Brain microvascular endothelial cell (primary cell): ENCODE results near the gene CYP46A1.

Source experiments
- DNase-seq: peaks from one replicate; pipeline ENCODE4 v3.0.0-alpha.2; 2020
- H3K27ac ChIP-seq: fragments of 250-450 bp; sonication (Bioruptor Pico); 2 replicates; pipeline ENCODE4 v1.5.1; 2020; ENCODE audit warnings: mild to moderate bottlenecking, moderate library complexity
- H3K27me3 ChIP-seq: fragments of 250-450 bp; sonication (Bioruptor Pico); replicated peaks from 2 replicates; pipeline ENCODE4 v1.5.1; 2020; ENCODE audit warnings: mild to moderate bottlenecking
- H3K36me3 ChIP-seq: fragments of 250-450 bp; sonication (Bioruptor Pico); replicated peaks from 2 replicates; pipeline ENCODE4 v1.5.1; 2020; ENCODE audit warnings: mild to moderate bottlenecking
- H3K4me3 ChIP-seq: 2 replicates; pipeline ENCODE4 v1.5.1; 2011; ENCODE audit warnings: low read depth, mild to moderate bottlenecking, control low read depth, low read length, moderate library complexity
- in situ Hi-C: cut with HindIII; loops from 2 replicates; pipeline ENCODE4 v1.10.0; 2017; ENCODE audit warnings: low sequenced_read_pairs, low pct_ligation_motif_present
- TF ChIP-seq, protein P1 (sequence below): IDR thresholded peaks from 2 replicates; pipeline ENCODE4 v1.5.1; 2011; ENCODE audit warnings: low read depth, mild to moderate bottlenecking, moderate library complexity, low read length, control low read depth, inconsistent platforms; ENCODE audit errors: missing control alignments

Gene CYP46A1

DNA sequence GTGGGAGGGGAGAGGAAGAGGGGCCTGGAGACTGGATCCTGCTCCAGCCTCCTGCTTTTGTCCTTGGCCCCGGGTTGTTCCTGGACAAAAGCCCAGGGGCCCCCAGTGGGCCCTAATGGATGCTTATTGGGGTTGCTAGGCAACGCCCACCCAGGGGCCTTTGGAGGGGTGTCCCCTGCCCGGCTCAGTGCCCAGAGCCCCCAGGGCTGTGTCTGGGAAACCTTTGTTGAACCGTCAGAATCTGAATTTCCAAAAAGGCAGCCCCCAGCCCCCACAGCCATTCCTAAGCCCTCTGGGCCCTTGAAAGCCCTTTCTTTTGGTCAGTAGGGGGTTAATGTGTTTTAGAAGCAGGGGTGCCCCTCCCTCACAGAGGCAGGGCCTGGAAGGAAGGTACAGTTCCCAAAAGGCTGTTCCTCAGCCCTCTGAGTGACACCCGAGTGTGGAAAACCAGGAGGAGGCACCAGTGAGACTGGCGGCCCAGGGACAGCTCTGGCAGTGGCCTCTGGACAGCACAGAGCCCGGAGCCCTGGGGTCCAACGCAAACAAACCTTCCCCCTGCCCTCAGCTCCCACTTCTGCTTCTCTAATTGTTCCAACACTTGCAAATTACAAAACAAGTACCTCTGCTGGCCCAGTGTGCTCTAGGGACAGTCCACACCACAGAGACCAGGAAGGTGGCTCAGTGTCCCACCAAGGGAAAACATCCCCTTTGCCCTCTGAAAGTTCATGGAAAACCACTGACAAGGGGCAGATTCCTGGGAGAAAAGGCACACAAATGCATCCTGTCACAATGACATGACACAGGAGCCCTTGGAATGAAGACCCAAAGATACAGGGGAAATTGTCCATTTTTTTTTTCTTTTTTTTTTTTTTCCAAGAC lies 19.8 kb upstream of the CYP46A1 start:
- peaks cover 6% of the 10 kb centered on the region for H3K27me3 ChIP-seq
- TF ChIP-seq, protein P1, sequence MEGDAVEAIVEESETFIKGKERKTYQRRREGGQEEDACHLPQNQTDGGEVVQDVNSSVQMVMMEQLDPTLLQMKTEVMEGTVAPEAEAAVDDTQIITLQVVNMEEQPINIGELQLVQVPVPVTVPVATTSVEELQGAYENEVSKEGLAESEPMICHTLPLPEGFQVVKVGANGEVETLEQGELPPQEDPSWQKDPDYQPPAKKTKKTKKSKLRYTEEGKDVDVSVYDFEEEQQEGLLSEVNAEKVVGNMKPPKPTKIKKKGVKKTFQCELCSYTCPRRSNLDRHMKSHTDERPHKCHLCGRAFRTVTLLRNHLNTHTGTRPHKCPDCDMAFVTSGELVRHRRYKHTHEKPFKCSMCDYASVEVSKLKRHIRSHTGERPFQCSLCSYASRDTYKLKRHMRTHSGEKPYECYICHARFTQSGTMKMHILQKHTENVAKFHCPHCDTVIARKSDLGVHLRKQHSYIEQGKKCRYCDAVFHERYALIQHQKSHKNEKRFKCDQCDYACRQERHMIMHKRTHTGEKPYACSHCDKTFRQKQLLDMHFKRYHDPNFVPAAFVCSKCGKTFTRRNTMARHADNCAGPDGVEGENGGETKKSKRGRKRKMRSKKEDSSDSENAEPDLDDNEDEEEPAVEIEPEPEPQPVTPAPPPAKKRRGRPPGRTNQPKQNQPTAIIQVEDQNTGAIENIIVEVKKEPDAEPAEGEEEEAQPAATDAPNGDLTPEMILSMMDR, result no peak
- H3K36me3 ChIP-seq, result no peaks in the 10 kb centered on the region
- H3K27ac ChIP-seq, result no peak overlapping the region
- in situ Hi-C loops, result no loop called here
- DNase-seq, result no peak
- no peak overlapping the region for H3K4me3 ChIP-seq

DNA sequence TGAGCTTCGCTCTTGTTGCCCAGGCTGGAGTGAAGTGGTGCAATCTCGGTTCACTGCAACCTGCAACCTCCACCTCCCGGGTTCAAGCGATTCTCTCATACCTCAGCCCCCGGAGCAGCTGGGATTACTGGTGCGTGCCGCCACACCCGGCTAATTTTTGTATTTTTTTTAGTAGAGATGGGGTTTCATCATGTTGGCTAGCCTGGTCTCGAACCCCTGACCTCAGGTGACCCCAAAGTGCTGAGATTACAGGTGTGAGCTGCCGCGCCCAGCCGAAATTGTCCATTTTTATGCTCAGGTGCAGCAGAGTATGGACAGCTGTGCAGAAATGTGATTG lies 19.2 kb upstream of the CYP46A1 start:
- TF ChIP-seq, protein P1, result no peak
- peaks cover 3% of the 10 kb centered on the region for H3K27me3 ChIP-seq
- H3K4me3 ChIP-seq, result no peak overlapping the region
- H3K36me3 ChIP-seq, result no peaks in the 10 kb centered on the region
- H3K27ac ChIP-seq, result no peak overlapping the region
- in situ Hi-C loops, result no loop called here
- no peak for DNase-seq

DNA sequence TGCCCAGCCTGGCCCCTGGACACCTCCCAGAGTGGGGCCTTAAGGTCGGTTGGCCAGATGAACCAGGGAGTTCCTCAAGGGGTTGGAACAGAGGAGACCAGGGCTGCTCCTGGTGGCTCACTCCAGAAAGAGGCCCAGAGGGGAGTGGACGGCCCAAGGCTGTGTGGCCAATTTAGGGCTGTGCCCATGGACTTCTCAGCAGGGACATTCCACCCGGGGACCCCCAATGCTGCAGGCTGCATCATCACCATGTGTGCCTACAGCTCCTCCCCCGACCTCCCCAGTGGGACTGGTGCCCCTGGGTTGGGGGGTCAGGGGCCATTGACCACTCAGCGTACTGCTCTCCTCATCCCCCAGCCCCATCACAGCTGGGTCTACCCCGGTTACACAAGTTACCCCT lies 17.6 kb upstream of the CYP46A1 start:
- Histone ChIP-seq H3K36me3 (no peaks in the 10 kb centered on the region), H3K27me3 (no peaks in the 10 kb centered on the region), H3K4me3 (no peak overlapping the region), H3K27ac (no peak overlapping the region)
- in situ Hi-C loops, result no loop called here
- no peak for DNase-seq
- TF ChIP-seq, protein P1, result no peak

DNA sequence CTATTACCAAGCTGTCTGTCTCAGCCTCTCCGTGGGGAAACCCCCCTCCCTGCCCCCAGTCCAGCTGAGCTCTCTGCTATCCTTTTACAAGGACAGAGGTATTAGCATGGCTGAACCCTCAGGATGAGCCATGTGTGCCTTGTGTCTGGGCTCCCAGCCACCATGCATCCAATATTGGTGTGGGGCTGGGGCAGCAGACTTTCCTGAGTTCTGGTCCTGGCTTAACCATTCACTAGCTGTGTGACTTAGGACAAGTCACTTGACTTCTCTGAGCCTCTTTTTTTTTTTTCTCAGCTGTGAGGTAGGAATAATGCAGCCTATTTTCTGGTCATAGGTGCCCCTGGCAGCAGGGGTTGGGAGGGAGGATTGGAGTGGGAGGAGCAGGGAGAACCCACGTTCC lies 17.1 kb upstream of the CYP46A1 start:
- in situ Hi-C loops, result no loop called here
- TF ChIP-seq, protein P1, result no peak
- Histone ChIP-seq H3K36me3 (no peaks in the 10 kb centered on the region), H3K27me3 (no peaks in the 10 kb centered on the region), H3K27ac (no peak overlapping the region), H3K4me3 (no peak overlapping the region)
- DNase-seq, result no peak

DNA sequence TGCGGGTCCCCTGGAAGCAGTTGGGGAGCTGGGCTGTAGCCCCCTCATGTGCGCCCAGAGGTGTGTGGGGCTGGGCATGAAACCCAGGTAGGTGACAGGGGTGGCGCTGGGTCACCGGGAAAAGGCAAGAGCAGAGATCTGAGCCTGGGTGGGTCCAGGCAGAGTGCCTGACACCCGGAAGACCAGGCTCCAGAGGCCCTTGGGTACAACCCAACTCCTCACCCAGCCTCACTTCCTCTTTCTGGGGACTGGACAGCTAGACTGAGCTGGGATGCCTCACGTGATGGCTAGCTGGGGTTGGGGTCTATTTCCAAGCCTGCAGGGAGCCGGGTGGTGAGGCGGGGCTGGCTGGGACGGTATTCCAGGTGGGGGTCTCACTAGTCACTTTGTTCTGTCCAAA lies 16.3 kb upstream of the CYP46A1 start:
- H3K27ac ChIP-seq, result no peak overlapping the region
- TF ChIP-seq, protein P1, result no peak
- H3K27me3 ChIP-seq, result no peaks in the 10 kb centered on the region
- H3K4me3 ChIP-seq, result no peak overlapping the region
- H3K36me3 ChIP-seq, result no peaks in the 10 kb centered on the region
- in situ Hi-C loops, result no loop called here
- no peak for DNase-seq
